HL-60/S4 treated with phorbol 12-myristate 13-acetate at 8.2 ng/mL for 4 days and 3 days (cell line): ENCODE data around the gene FAM222B.
"Not testable (repeated sequence)": the region's sequence is repeated elsewhere in the genome, so short reads cannot be mapped to it uniquely, and the experiment has no call there.

Experiments used
- in situ Hi-C: fragments of 300-500 bp; cut with MboI; formaldehyde crosslinking; loops from 2 replicates; pipeline ENCODE4 v1.15.0; 2022; ENCODE audit warnings: low sequenced_read_pairs

The FAM222B gene

GRCh38 chr17:28871056-28871579 lies 28.5 kb upstream of the FAM222B start:
- in situ Hi-C loops, result no loop called here

GRCh38 chr17:28867276-28867675 lies 24.7 kb upstream of the FAM222B start:
- in situ Hi-C loops, result no loop called here

- in situ Hi-C loops, result no loop called here
Observed at GRCh38 chr17:28865946-28866752, 23.6 kb upstream of the FAM222B start.

GRCh38 chr17:28864991-28865849 lies 22.6 kb upstream of the FAM222B start:
- in situ Hi-C loops, result no loop called here

- in situ Hi-C loops, result no loop called here
Observed at GRCh38 chr17:28863953-28864352, 21.4 kb upstream of the FAM222B start.

GRCh38 chr17:28862561-28862960 lies 20.0 kb upstream of the FAM222B start:
- in situ Hi-C loops, result no loop called here

GRCh38 chr17:28861393-28862203 lies 19.0 kb upstream of the FAM222B start:
- in situ Hi-C loops, result no loop called here

- in situ Hi-C loops, result no loop called here
Observed at GRCh38 chr17:28860363-28860808, 17.8 kb upstream of the FAM222B start.

GRCh38 chr17:28858801-28859355 lies 16.3 kb upstream of the FAM222B start:
- in situ Hi-C loops, result no loop called here

GRCh38 chr17:28857905-28858800 lies 15.6 kb upstream of the FAM222B start:
- in situ Hi-C loops, result no loop called here

GRCh38 chr17:28856028-28856574 lies 13.5 kb upstream of the FAM222B start:
- in situ Hi-C loops, result no loop called here

- in situ Hi-C loops, result no loop called here
Observed at GRCh38 chr17:28855336-28855679, 12.7 kb upstream of the FAM222B start.

GRCh38 chr17:28854457-28855335 lies 12.1 kb upstream of the FAM222B start, which contains the start of gene ERAL1:
TSS of gene ERAL1 (plus strand) at chr17:28855016. CDS start at chr17:28855035, 19 bp downstream.
- in situ Hi-C loops, result no loop called here

GRCh38 chr17:28853295-28853694 lies 10.7 kb upstream of the FAM222B start:
- in situ Hi-C loops, result no loop called here

- in situ Hi-C loops, result no loop called here
Observed at GRCh38 chr17:28849281-28849680, 6.7 kb upstream of the FAM222B start.

GRCh38 chr17:28848667-28849066 lies 6.1 kb upstream of the FAM222B start:
- in situ Hi-C loops, result not testable (repeated sequence)

- in situ Hi-C loops, result not testable (repeated sequence)
Observed at GRCh38 chr17:28846699-28847098, 4.1 kb upstream of the FAM222B start.

GRCh38 chr17:28846231-28846630 lies 3.6 kb upstream of the FAM222B start:
- in situ Hi-C loops, result no loop called here
